Nucleus accumbens (tissue), 56 donors: ENCODE measurements around the gene INS.
"Not testable (repeated sequence)": the region's sequence is repeated elsewhere in the genome, so short reads cannot be mapped to it uniquely, and the experiment has no call there.

ENCODE experiments used
- DNase-seq, 56 donors: peaks; one replicate each; lab custom pipeline; 2025; lab: John Stamatoyannopoulos, UW

INS gene

DNA sequence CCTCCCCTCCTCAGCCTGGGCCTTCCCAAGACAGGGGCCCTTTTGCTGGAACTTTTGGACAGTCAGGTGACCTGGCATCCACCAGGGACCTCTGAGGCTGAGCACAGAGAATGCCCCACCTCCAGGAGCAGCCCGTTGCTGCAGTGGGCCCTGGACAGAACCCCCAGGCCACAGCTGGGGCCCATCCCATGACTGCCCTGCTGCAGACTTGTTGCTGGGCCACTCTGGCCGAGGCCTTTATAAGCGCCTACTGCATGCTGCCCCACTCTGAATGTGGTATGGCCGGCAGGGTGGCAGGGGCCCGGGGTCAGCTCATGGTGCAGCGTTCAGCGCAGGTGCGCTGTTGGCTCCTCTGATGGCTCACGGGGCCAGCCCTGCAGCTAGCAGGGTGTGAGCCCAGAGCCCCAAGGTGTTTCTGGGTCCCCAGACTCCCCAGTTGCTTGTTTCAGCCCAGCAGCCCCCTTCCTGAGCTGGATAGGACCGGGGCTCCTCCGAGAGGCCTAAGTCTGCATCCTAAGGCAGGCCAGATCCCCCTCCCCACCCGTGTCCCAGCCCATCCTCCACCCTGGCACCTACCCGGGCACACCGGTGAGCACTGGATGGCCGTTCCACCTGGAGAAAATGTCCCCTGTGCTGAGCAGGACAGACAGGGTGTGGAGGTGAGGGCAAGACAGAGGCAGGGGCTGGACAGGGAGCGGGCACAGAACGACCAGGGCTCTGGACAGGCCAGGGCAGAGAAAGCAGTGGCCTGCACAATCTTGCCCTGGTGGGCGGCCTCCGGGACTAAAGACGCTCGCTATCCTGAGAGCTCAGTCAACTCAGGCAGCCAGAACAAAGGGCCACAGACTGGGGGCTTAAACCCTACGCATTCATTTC lies 38.7 kb upstream of the INS start:
- no peak for DNase-seq

DNA sequence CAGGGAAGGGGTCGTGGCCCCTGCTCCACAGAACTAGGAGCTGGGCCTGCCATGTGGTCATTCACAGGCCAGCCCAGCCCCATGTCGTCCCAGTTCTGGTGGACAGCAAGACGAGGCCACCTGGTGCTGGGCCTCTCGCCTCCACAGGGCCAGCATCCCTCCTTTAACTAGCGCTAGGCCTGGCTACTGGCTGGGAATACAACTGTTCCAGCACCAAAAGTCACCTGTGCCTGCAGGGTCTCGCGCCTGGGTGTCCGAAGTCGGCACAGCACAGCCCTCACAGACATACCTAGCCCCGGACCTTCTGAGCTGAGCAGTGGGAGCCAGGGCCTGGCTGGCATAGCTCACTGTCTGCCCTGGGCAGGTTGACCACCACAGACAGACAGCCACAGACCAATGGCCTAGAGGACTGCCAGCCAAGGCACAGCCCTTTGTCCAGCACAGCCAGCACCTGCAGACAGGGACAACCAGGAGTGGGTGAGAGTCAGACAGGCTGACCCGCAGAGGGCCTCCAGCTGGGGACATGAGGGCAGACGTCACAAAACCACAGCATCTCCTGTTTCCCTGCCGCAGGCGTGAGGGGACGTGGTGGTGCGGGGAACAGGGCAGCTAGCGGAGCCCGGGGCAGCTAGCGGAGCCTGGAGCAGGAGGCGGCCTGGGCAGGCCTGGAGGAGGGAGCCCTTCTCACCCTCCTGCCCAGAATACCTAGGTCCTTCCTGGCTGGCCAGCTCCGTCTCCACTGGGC lies 37.8 kb upstream of the INS start:
- DNase-seq: no peak

DNA sequence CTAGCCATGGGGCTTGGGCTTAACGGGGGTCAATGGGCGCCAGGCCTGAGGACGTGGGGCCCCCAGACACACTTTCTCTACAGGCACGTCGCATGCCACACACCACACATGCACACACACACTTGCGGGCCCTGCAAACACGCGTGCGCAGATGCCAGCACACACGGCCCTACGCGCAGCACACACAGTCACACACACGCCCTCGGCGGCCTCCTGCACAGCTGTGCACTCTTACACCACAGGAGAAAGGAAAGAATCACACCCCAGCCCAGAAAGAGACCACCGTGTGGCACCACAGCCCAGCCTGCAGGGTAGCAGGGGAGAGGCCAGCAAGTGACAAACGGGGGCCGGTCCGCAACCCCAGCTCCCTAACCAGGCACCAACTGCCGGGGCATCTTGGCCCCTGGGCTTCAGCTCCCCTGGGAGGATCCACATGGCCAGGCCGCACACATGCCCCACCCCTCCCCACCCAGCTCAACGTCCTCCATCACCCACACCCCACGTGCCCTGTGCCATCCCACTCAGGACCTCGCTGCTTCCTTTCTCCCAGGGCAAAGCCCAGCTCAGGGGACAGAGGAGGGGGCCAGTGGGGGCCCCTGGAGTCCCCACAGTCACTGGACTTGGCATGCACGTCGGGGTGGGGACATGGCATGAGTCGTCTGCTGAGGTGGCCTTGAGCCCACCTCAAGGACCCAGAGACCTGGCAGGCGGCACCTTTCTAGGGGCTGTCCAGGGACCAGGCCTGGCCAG lies 36.9 kb upstream of the INS start:
- DNase-seq: no peak

DNA sequence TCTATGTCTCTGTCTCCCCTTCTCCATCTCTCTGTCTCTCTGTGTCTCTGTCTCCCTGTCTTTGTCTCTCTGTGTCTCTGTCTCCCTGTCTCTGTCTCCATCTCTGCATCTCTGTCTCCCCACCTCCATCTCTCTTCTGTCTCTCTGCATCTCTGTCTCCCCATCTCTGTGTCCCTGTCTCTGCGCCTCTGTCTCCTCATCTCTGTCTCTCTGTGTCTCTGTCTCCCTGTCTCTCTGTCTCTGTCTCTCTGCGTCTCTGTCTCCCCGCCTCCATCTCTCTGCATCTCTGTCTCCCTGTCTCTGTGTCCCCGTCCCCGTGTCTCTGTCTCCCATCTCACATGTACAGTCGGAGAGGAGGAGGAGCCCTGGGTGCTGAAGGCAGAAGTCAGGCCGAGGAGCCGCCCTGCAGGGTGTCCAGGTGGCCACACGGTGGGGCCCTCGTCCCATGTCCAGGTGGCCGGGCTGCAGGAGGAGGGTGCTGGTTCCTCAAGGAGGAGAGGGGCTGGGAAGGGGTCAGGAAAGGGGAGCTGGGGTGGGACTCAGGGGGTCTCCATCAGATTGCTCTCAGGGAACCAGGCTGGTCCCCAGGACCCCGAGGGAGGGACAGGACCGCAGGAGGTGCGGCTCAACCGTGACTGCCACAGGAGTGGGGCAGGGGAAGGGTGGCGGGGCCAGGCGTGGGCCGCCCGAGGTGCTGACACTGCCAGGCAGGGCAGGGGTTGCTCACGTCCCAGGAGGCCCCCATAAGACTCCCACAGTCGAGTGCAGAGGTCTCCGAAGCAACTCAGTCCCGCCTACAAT lies 36.2 kb upstream of the INS start:
- DNase-seq: peak in 29 of 56 donors; percentile 4 to 75 (median 29)

- no peak for DNase-seq
Measured at GRCh38 chr11:2195756-2196088, 34.7 kb upstream of the INS start.

GRCh38 chr11:2194877-2195755 lies 34.1 kb upstream of the INS start:
- DNase-seq: peak in 2 of 56 donors; percentile 20 to 24

DNA sequence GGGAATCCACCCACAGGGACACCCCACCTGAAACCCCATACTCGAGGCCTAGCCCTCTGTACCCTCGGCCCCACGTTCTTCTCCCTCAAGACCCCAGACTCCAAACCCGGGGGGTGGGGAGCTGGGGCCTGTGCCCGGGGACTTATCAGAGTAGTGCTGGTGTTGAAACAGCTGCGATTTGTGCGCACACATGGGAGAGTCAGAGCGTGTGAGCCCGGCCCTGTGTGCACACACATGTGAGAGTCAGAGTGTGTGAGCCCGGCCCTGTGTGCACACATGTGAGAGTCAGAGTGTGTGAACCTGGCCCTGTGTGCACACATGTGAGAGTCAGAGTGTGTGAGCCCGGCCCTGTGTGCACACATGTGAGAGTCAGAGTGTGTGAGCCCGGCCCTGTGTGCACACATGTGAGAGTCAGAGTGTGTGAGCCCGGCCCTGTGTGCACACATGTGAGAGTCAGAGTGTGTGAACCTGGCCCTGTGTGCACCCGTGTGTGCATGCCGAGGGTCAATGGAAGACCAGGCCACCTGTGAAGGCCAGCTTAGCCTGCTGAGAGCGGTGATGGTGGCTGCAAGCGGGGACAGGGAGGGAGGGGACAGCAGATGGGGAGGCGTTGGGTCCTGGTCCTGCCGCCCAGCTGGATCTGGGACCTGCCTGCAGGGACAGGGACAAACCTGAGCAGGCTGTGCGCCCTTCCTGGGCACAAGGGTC lies 33.0 kb upstream of the INS start:
- not testable (repeated sequence) for DNase-seq

GRCh38 chr11:2193099-2193887 lies 32.3 kb upstream of the INS start:
- no peak for DNase-seq

GRCh38 chr11:2192435-2192834 lies 31.4 kb upstream of the INS start:
- DNase-seq: no peak

GRCh38 chr11:2191883-2192282 lies 30.9 kb upstream of the INS start:
- DNase-seq: no peak

DNA sequence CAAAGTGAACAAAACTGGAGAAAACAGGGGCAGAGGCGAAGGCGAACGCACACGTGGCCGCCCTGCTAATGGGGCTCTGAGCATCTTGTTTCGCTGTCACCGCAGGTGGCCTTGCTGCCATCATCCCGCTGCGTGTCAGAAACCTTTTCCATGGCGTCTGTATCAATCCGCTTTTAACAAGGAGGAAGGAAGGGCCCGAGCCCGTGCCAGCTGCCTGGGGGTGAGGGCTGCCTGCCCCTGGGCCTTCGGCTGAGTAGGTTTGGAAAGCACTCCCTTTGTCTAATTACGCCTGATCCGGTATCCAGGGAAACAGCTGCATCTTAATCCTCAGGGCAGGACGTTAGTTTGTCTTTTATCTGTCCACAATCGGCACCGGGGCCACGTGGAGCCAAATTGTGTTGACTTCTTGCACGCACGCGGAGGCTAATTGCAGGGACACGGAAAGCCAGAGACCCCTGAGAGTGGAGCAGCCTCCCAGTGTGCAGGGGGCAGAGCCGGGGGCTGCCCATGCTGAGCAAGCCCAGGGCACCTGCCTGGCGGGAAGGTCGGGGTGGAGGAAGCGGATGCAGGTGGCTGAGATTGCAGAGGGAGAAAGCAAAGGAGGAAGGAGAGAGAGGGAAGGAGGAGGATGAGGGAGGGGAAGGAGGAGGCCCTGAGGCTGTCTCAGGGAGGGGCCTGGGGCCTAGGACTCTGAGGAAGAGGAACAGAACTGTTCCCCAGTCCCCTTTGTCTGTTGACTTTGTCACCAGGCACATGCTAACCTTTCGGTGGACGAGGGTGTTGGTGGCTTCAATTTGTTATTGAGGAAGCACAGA lies 29.9 kb upstream of the INS start:
- no peak for DNase-seq

DNA sequence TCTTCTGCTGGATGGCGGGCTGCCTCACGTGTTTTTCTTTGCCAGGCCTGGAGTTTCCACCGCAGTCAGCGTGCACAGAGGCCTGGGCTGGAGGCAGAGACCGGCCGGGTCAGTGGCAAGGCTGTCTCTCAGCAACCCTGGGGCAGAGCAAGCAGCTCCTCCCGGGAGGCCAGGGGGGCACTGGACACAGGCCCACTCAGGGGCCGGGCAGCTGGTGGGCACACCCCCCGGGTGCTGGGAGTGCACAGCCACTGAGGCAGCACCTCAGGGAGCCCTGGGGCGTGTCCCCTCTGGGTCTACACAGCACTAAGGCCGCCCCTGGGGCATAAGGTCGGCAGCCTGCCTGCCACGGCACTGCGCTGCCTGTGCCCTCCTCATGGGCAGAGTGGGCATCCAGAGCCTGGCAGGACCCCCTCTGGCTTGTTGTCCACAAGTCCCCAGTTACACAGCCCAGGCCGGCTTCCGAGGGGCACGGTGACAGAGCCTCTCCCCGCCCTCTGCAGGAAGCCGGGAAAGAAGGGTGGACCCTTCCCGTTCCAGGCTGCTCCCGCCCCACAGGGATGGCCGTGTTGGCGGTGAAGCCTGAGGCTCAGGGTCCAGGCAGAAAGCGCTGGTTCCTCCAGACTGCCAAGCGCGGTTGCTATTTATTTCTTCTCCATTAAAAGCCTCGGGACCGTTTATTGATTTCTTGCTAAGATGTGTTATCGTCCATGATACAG lies 29.1 kb upstream of the INS start:
- no peak for DNase-seq

DNA sequence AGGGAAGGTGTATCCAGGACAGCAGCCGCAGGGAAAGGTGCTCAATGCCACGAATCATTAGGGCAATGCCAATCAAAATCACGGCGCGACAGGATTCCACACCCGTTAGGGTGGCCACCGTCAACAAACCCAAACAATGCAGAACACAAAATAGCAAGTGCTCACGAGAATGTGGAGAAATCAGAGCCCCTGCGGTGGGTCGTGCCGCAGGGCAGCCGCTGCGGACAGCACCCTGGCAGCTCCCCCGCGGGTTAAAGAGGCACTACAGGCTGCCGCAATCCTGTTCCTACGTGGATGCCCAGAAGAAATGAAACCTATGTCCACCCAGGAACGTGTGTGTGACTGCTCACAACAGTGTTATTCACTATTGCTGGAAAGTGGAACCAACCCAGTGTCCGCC lies 27.7 kb upstream of the INS start:
- DNase-seq: no peak

DNA sequence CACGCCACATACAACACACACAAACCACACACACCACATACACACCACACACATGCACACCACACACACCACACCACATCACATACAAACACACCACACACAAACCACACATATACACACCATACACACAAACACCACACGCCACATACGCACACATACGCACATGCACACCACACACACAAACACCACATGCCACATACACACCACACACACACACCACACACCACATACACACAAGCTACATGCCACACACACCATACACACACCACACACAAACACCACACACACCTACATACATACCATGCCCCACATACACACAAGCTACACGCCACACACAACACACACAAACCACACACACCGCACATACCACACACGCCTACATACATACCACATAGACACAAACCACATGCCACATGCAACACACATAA lies 26.3 kb upstream of the INS start:
- DNase-seq: no peak

GRCh38 chr11:2186669-2187279 lies 25.8 kb upstream of the INS start:
- DNase-seq: no peak
